ENCODE results near the gene KDSR. TPM values are rescaled to one million over a fixed set of nuclear protein-coding genes. Genes with fewer than 3 reads are reported as not detected.

KDSR gene
- total and polyA plus RNA-seq, 9 of the 15 experiments (the other 6 are each of a cell fraction or from before 2014, with no cell fraction given): 4.0 to 24.7 (median 12.4) TPM

DNA sequence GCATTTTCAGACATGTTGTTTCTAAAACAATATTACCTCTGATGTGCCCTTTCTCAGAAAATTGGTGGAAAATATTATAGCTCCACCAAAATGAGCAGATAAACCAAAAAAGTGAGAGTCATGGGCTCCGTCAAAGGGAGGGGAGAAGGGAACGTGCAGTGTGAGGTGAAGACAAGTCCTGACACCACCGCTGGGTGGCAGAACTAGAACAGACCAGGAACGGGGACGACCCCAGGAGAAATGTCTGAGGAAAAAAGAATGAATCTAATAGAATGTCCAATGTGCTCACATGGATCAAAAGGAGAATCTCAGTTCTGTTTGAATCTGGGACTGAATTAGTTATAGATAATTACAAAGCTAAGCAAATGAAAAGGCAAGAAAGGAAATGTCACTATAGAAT, 24.8 kb downstream of the KDSR start:
- in situ Hi-C loops (cut with MboI) (loop anchor here (10.0 kb wide), 1 partner anchor 93 kb away; no protein-coding TSS in a partner anchor), intact Hi-C loops (cut with micrococcal nuclease) (loop anchor here (1.0 to 10.0 kb wide), 3 partner anchors 97 to 503 kb away; no protein-coding TSS in a partner anchor)
- WGBS (ENCODE audit: insufficient coverage, low coverage, missing lambda C conversion rate): 27% methylated on average over 5 of the region's 5 CpGs
- ChIA-PET CTCF (ENCODE audit: low intra/inter-chr PET ratio) (interaction anchor here (1.0 to 1.5 kb wide), 2 partner anchors 94 to 97 kb away, joined by 3 to 15 read pairs; no protein-coding TSS in a partner anchor), POLR2A (interaction anchor here (0.7 kb wide), 1 partner anchor 11 kb away, joined by 3 read pairs; no protein-coding TSS in a partner anchor)
- Histone ChIP-seq H3K79me2 (ENCODE audit: control insufficient read depth, insufficient read depth, low read length) (no peaks in the 10 kb centered on the region), H3K9me3 (replicated peaks; ENCODE audit: control insufficient read depth, insufficient read depth, low read depth, low read length) (no peaks in the 10 kb centered on the region), H3K4me1 (replicated peaks in 1 of 2; ENCODE audit: control insufficient read depth in 2 of 2, insufficient read depth in 2 of 2, low read length in 2 of 2) (no peaks in the 10 kb centered on the region), H3K9ac (ENCODE audit: insufficient read depth in 1 of 2, low read depth in 2 of 2, low read length in 2 of 2) (no peak overlapping the region), H3K36me3 (ENCODE audit: control insufficient read depth, insufficient read depth, low read length) (peaks cover 43% of the 10 kb centered on the region; the same call in 2 of the 3 replicates), H3K4me3 (no peak overlapping the region), H3K27me3 (ENCODE audit: control insufficient read depth in 2 of 2, insufficient read depth in 2 of 2, low read length in 2 of 2) (no peaks in the 10 kb centered on the region), H3K27ac (ENCODE audit: extremely low read depth, low read depth, low read length) (no peak overlapping the region), H4K20me1 (replicated peaks; ENCODE audit: control insufficient read depth, insufficient read depth, low read length) (no peaks in the 10 kb centered on the region), H2AFZ (ENCODE audit: low read depth, low read length) (no peak overlapping the region), H3K9me1 (ENCODE audit: control insufficient read depth, insufficient read depth, low read length) (no peaks in the 10 kb centered on the region), H3K4me2 (ENCODE audit: insufficient read depth, low read length) (no peak overlapping the region)
- peak; percentile 36 to 62 (median 47) for DNase-seq (ENCODE audit: extremely low read depth in 1 of 4, low spot score in 3 of 4)
- no TSS peak for BruUV-seq (replicated peaks)
- peak; percentile 74 for FAIRE-seq
- peak; percentile 98 for ATAC-seq
- no peak for TF ChIP-seq ZNF253 (CRISPR knock-in tag; conservative IDR thresholded peaks at IDR 0.05)
- TF ChIP-seq, protein P1, sequence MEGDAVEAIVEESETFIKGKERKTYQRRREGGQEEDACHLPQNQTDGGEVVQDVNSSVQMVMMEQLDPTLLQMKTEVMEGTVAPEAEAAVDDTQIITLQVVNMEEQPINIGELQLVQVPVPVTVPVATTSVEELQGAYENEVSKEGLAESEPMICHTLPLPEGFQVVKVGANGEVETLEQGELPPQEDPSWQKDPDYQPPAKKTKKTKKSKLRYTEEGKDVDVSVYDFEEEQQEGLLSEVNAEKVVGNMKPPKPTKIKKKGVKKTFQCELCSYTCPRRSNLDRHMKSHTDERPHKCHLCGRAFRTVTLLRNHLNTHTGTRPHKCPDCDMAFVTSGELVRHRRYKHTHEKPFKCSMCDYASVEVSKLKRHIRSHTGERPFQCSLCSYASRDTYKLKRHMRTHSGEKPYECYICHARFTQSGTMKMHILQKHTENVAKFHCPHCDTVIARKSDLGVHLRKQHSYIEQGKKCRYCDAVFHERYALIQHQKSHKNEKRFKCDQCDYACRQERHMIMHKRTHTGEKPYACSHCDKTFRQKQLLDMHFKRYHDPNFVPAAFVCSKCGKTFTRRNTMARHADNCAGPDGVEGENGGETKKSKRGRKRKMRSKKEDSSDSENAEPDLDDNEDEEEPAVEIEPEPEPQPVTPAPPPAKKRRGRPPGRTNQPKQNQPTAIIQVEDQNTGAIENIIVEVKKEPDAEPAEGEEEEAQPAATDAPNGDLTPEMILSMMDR (IDR thresholded peaks at IDR 0.05 in 2 of 3, conservative IDR thresholded peaks at IDR 0.05 in 1 of 3; ENCODE audit: insufficient read depth in 2 of 3, low read depth in 1 of 3, low read length in 3 of 3): peak; percentile 56 to 63 (median 62)
- TF ChIP-seq, protein P2, sequence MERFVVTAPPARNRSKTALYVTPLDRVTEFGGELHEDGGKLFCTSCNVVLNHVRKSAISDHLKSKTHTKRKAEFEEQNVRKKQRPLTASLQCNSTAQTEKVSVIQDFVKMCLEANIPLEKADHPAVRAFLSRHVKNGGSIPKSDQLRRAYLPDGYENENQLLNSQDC (CRISPR knock-in tag; IDR thresholded peaks at IDR 0.05): no peak
- TF ChIP-seq KLF6 (CRISPR knock-in tag; IDR thresholded peaks at IDR 0.05; ENCODE audit: borderline replicate concordance): no peak
- TF ChIP-seq, protein P3, sequence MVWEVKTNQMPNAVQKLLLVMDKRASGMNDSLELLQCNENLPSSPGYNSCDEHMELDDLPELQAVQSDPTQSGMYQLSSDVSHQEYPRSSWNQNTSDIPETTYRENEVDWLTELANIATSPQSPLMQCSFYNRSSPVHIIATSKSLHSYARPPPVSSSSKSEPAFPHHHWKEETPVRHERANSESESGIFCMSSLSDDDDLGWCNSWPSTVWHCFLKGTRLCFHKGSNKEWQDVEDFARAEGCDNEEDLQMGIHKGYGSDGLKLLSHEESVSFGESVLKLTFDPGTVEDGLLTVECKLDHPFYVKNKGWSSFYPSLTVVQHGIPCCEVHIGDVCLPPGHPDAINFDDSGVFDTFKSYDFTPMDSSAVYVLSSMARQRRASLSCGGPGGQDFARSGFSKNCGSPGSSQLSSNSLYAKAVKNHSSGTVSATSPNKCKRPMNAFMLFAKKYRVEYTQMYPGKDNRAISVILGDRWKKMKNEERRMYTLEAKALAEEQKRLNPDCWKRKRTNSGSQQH (CRISPR knock-in tag; IDR thresholded peaks at IDR 0.05): no peak
- TF ChIP-seq, protein P4, sequence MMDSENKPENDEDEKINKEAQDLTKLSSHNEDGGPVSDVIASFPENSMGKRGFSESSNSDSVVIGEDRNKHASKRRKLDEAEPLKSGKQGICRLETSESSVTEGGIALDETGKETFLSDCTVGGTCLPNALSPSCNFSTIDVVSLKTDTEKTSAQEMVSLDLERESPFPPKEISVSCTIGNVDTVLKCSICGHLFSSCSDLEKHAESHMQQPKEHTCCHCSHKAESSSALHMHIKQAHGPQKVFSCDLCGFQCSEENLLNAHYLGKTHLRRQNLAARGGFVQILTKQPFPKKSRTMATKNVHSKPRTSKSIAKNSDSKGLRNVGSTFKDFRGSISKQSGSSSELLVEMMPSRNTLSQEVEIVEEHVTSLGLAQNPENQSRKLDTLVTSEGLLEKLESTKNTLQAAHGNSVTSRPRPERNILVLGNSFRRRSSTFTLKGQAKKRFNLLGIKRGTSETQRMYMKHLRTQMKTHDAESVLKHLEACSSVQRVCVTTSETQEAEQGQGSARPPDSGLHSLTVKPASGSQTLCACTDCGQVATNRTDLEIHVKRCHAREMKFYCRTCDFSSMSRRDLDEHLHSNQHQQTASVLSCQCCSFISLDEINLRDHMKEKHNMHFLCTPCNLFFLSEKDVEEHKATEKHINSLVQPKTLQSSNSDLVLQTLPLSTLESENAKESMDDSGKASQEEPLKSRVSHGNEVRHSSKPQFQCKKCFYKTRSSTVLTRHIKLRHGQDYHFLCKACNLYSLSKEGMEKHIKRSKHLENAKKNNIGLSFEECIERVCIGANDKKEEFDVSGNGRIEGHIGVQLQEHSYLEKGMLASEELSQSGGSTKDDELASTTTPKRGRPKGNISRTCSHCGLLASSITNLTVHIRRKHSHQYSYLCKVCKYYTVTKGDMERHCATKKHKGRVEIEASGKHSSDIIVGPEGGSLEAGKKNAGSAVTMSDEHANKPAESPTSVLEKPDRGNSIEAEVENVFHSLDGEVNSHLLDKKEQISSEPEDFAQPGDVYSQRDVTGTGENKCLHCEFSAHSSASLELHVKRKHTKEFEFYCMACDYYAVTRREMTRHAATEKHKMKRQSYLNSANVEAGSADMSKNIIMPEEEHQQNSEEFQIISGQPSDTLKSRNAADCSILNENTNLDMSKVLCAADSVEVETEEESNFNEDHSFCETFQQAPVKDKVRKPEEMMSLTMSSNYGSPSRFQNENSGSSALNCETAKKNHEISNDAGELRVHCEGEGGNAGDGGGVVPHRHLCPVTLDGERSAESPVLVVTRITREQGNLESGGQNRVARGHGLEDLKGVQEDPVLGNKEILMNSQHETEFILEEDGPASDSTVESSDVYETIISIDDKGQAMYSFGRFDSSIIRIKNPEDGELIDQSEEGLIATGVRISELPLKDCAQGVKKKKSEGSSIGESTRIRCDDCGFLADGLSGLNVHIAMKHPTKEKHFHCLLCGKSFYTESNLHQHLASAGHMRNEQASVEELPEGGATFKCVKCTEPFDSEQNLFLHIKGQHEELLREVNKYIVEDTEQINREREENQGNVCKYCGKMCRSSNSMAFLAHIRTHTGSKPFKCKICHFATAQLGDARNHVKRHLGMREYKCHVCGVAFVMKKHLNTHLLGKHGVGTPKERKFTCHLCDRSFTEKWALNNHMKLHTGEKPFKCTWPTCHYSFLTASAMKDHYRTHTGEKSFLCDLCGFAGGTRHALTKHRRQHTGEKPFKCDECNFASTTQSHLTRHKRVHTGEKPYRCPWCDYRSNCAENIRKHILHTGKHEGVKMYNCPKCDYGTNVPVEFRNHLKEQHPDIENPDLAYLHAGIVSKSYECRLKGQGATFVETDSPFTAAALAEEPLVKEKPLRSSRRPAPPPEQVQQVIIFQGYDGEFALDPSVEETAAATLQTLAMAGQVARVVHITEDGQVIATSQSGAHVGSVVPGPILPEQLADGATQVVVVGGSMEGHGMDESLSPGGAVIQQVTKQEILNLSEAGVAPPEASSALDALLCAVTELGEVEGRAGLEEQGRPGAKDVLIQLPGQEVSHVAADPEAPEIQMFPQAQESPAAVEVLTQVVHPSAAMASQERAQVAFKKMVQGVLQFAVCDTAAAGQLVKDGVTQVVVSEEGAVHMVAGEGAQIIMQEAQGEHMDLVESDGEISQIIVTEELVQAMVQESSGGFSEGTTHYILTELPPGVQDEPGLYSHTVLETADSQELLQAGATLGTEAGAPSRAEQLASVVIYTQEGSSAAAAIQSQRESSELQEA (IDR thresholded peaks at IDR 0.05; ENCODE audit: low read depth): no peak
- no peak for TF ChIP-seq GABPB1 (CRISPR knock-in tag; IDR thresholded peaks at IDR 0.05)
- no peak for TF ChIP-seq POLR2A (conservative IDR thresholded peaks at IDR 0.05)
- TF ChIP-seq NRF1 (conservative IDR thresholded peaks at IDR 0.05 in 1 of 2, IDR thresholded peaks at IDR 0.05 in 1 of 2): no peak
- peak; percentile 43; the same call in 1 of the 2 replicates for TF ChIP-seq SMC3 (conservative IDR thresholded peaks at IDR 0.05; ENCODE audit: insufficient read depth, low read depth, low read length)
